ENCODE measurements around the gene HOXD9.
A peak's percentile ranks its signal among the peaks of the same experiment; 100 is the strongest.

- TF ChIP-seq EZH2 (IDR thresholded peaks at IDR 0.05; ENCODE audit: low read length) (no peak), CTCF (optimal IDR thresholded peaks at IDR 0.05 in 1 of 3, IDR thresholded peaks at IDR 0.05 in 1 of 3, conservative IDR thresholded peaks at IDR 0.05 in 1 of 3; ENCODE audit: extremely low read depth in 1 of 3, insufficient read depth in 2 of 3, low read length in 3 of 3) (peak; percentile 58 to 74 (median 70))
These were observed 4.6 kb downstream of the HOXD9 start for GRCh38 chr2:176126929-176127773.
